Measurements from ENCODE around the gene LEAP2. TPM values are rescaled to one million over a fixed set of nuclear protein-coding genes. Genes with fewer than 3 reads are reported as not detected.

The LEAP2 gene
- total and polyA plus RNA-seq, 10 of the 15 experiments (the other 5 are each of a cell fraction or from before 2014, with no cell fraction given) = 1.9 to 8.8 (median 2.3) TPM

GRCh38 chr5:132890817-132891216, 17.3 kb downstream of the LEAP2 start:
- H3K9me3 ChIP-seq (replicated peaks; ENCODE audit: control insufficient read depth, insufficient read depth, low read length) = no peaks in the 10 kb centered on the region
- ChIA-PET SMC1A (ENCODE audit: uncharacterized antibody, unreplicated experiment) (interaction anchor here (0.8 to 1.8 kb wide), 7 partner anchors 8 to 363 kb away, joined by 3 to 10 read pairs (median 4); no protein-coding TSS in a partner anchor), POLR2A (interaction anchor here (1.0 kb wide), 2 partner anchors 8 to 24 kb away, joined by 3 read pairs; no protein-coding TSS in a partner anchor), RAD21 (ENCODE audit: unreplicated experiment) (interaction anchor here (0.9 to 1.2 kb wide), 2 partner anchors 8 to 69 kb away, joined by 3 to 6 read pairs; no protein-coding TSS in a partner anchor), CTCF (interaction anchor here (1.2 to 2.6 kb wide), 5 partner anchors 8 to 15 kb away, joined by 3 to 14 read pairs (median 5); no protein-coding TSS in a partner anchor)
- FAIRE-seq (no peak), DNase-seq (ENCODE audit: low read depth, low spot score) (no peak), ATAC-seq (no peak)
- no peak overlapping the region for H2AFZ ChIP-seq (ENCODE audit: control insufficient read depth, low read depth, low read length)
- in situ Hi-C loops (cut with MboI) (no loop called here), intact Hi-C loops (cut with micrococcal nuclease; ENCODE audit: unreplicated experiment) (no loop called here)
- peaks cover 4 to 18% of the 10 kb centered on the region in 2 experiments for H3K36me3 ChIP-seq (ENCODE audit: control insufficient read depth in 2 of 2, insufficient read depth in 2 of 2, low read length in 1 of 2)
- no peaks in the 10 kb centered on the region for H3K27me3 ChIP-seq (replicated peaks in 1 of 2; ENCODE audit: control insufficient read depth in 2 of 2, insufficient read depth in 2 of 2, low read length in 1 of 2)
- WGBS (ENCODE audit: insufficient coverage, insufficient replicate concordance, low lambda C conversion rate, missing lambda C conversion rate) = 99% methylated on average over 4 of the region's 4 CpGs
- BruUV-seq (replicated peaks) = no TSS peak
- no peak overlapping the region for H3K27ac ChIP-seq (ENCODE audit: control insufficient read depth, insufficient read depth)
- H3K79me2 ChIP-seq (ENCODE audit: control insufficient read depth, insufficient read depth, low read length) = no peaks in the 10 kb centered on the region
- H3K9ac ChIP-seq (ENCODE audit: control insufficient read depth, insufficient read depth, low read length) = no peak overlapping the region
- H3K4me1 ChIP-seq (ENCODE audit: control insufficient read depth, insufficient read depth, low read length) = no peaks in the 10 kb centered on the region
- H3K4me3 ChIP-seq = no peak overlapping the region
- H4K20me1 ChIP-seq (ENCODE audit: control insufficient read depth, insufficient read depth) = no peaks in the 10 kb centered on the region
- no peak for TF ChIP-seq ATF2 (IDR thresholded peaks at IDR 0.05; ENCODE audit: low read length)
- no peak overlapping the region for H3K4me2 ChIP-seq (ENCODE audit: control insufficient read depth, insufficient read depth)

DNA sequence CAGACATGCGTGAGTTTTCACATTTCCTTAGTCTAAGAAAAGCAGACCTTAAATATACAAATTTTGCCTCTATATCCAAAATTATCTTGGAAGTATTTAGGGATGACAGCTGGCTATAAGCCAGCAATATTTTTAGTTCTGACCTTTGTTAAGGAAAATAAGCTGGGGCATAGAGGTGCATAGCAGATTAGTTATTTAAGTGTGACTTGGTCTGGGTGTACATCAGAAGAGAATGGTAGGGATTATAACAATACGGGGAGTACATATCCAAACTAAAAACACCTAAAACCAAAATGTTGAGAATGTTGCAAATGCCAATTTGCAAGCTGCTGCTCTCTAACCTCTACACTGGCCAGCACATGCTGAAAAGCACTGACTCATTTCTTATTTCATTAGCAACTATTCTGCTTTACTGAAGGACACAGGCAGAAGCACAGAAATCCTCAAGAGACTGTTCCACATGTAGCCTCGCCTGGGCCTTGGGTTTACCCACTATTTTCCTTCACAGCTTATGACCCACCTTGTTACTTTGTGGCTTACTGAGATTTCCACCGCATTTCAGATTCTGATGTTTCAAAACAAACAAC, 22.3 kb downstream of the LEAP2 start:
- ChIA-PET CTCF (interaction anchor here (1.0 kb wide), 3 partner anchors 13 to 314 kb away, joined by 3 read pairs; no protein-coding TSS in a partner anchor), POLR2A (no interaction called here), SMC1A (ENCODE audit: uncharacterized antibody, unreplicated experiment) (interaction anchor here (1.2 to 2.0 kb wide), 2 partner anchors 10 to 13 kb away, joined by 4 to 9 read pairs; no protein-coding TSS in a partner anchor), RAD21 (ENCODE audit: unreplicated experiment) (interaction anchor here (1.4 kb wide), 1 partner anchor 12 kb away, joined by 4 read pairs; no protein-coding TSS in a partner anchor)
- intact Hi-C loops (cut with micrococcal nuclease; ENCODE audit: unreplicated experiment) = no loop called here
- 65% methylated on average over 4 of the region's 4 CpGs for WGBS (ENCODE audit: insufficient coverage, insufficient replicate concordance, low lambda C conversion rate, missing lambda C conversion rate)
- no peaks in the 10 kb centered on the region for H3K4me1 ChIP-seq (ENCODE audit: control insufficient read depth, insufficient read depth, low read length)
- FAIRE-seq (no peak), ATAC-seq (no peak), DNase-seq (ENCODE audit: low read depth, low spot score) (no peak)
- no peak overlapping the region for H2AFZ ChIP-seq (ENCODE audit: control insufficient read depth, low read depth, low read length)
- no TSS peak for BruUV-seq (replicated peaks)
- H3K4me3 ChIP-seq = no peak overlapping the region
- H3K79me2 ChIP-seq (ENCODE audit: control insufficient read depth, insufficient read depth, low read length) = no peaks in the 10 kb centered on the region
- no peak overlapping the region for H3K27ac ChIP-seq (ENCODE audit: control insufficient read depth, insufficient read depth)
- no peak overlapping the region for H3K9ac ChIP-seq (ENCODE audit: control insufficient read depth, insufficient read depth, low read length)
- peaks cover 11 to 19% of the 10 kb centered on the region in 2 experiments for H3K36me3 ChIP-seq (ENCODE audit: control insufficient read depth in 2 of 2, insufficient read depth in 2 of 2, low read length in 1 of 2)
- no peaks in the 10 kb centered on the region for H4K20me1 ChIP-seq (ENCODE audit: control insufficient read depth, insufficient read depth)
- no peak overlapping the region for H3K4me2 ChIP-seq (ENCODE audit: control insufficient read depth, insufficient read depth)
- H3K27me3 ChIP-seq (replicated peaks in 1 of 2; ENCODE audit: control insufficient read depth in 2 of 2, insufficient read depth in 2 of 2, low read length in 1 of 2) = no peaks in the 10 kb centered on the region
- no peaks in the 10 kb centered on the region for H3K9me3 ChIP-seq (replicated peaks; ENCODE audit: control insufficient read depth, insufficient read depth, low read length)
- in situ Hi-C loops (cut with MboI) = no loop called here
- TF ChIP-seq MAX (IDR thresholded peaks at IDR 0.05; ENCODE audit: low read depth, low read length) = no peak
- TF ChIP-seq MYB (IDR thresholded peaks at IDR 0.05; ENCODE audit: borderline replicate concordance, low read depth, low read length) = no peak
- TF ChIP-seq EP300 (IDR thresholded peaks at IDR 0.05; ENCODE audit: borderline replicate concordance in 1 of 2, control insufficient read depth in 1 of 2, low read depth in 2 of 2, low read length in 2 of 2) = no peak
- TF ChIP-seq POLR2AphosphoS2 (IDR thresholded peaks at IDR 0.05; ENCODE audit: low read depth, low read length) = no peak
- TF ChIP-seq TCF3 (IDR thresholded peaks at IDR 0.05; ENCODE audit: borderline replicate concordance, insufficient read depth, low read depth, low read length) = no peak
- no peak for TF ChIP-seq SUPT20H (IDR thresholded peaks at IDR 0.05; ENCODE audit: borderline replicate concordance, control insufficient read depth, low read depth, low read length)
- TF ChIP-seq ELK1 (IDR thresholded peaks at IDR 0.05; ENCODE audit: low read depth, low read length) = no peak
- no peak for TF ChIP-seq ZZZ3 (IDR thresholded peaks at IDR 0.05; ENCODE audit: control insufficient read depth, insufficient read length, low read depth)
- no peak for TF ChIP-seq RELA (IDR thresholded peaks at IDR 0.05; ENCODE audit: borderline replicate concordance, partially characterized antibody)
- no peak for TF ChIP-seq NFYB (IDR thresholded peaks at IDR 0.05; ENCODE audit: insufficient read depth, low read depth, low read length)
- TF ChIP-seq JUNB (IDR thresholded peaks at IDR 0.05) = no peak
- no peak for TF ChIP-seq ATF7 (IDR thresholded peaks at IDR 0.05; ENCODE audit: low read depth)
- no peak for TF ChIP-seq SP1 (IDR thresholded peaks at IDR 0.05; ENCODE audit: low read depth, low read length)

All from GM12878 (cell line).